ENCODE data around the gene MYO18B. TPM values are rescaled to one million over a fixed set of nuclear protein-coding genes. Genes with fewer than 3 reads are reported as not detected.

MYO18B gene
- total and polyA plus RNA-seq, 2 donors (not counting 1 experiment from before 2014, with no cell fraction given): 0.15 TPM; not detected in 1

- Histone ChIP-seq H3K4me3 (ENCODE audit: control extremely low read depth in 1 of 5, extremely low read depth in 1 of 5, insufficient read depth in 1 of 5, low read depth in 2 of 5, low read length in 4 of 5) (no peak overlapping the region), H3K27me3 (replicated peaks in 1 of 4; ENCODE audit: control extremely low read depth in 1 of 4, control insufficient read depth in 3 of 4, insufficient read depth in 4 of 4, low read length in 3 of 4) (no peaks in the 10 kb centered on the region), H3K27ac (ENCODE audit: low read length in 2 of 2) (no peak overlapping the region), H3K79me2 (ENCODE audit: control insufficient read depth, insufficient read depth, low read length) (no peaks in the 10 kb centered on the region), H3K4me1 (ENCODE audit: control insufficient read depth in 2 of 2, insufficient read depth in 2 of 2, low read length in 2 of 2) (no peaks in the 10 kb centered on the region), H4K20me1 (ENCODE audit: control insufficient read depth, insufficient read depth, low read length, poor library complexity, severe bottlenecking) (no peaks in the 10 kb centered on the region), H3K36me3 (replicated peaks in 1 of 2; ENCODE audit: control extremely low read depth in 1 of 2, control insufficient read depth in 1 of 2, extremely low read depth in 1 of 2, insufficient read depth in 2 of 2, low read length in 1 of 2) (no peaks in the 10 kb centered on the region), H3K9ac (ENCODE audit: low read length) (no peak overlapping the region), H3K4me2 (replicated peaks; ENCODE audit: low read depth, low read length, poor library complexity, severe bottlenecking) (no peak overlapping the region), H2AFZ (ENCODE audit: insufficient read depth, low read depth, low read length, poor library complexity, severe bottlenecking) (no peak overlapping the region), H3K9me3 (ENCODE audit: control extremely low read depth in 1 of 3, control insufficient read depth in 2 of 3, insufficient read depth in 1 of 3, low read length in 2 of 3) (peaks cover 0 to 18% (median 15%) of the 10 kb centered on the region in 3 donors)
- intact Hi-C loops (cut with micrococcal nuclease): no loop called here
- no peak overlapping the region for H3K27ac Mint-ChIP-seq
- 74% methylated on average over 3 of the region's 6 CpGs for WGBS (ENCODE audit: insufficient coverage)
- peaks cover 2% of the 10 kb centered on the region for H3K9me3 Mint-ChIP-seq (ENCODE audit: insufficient read depth)
- DNase-seq (no peak), ATAC-seq (ENCODE audit: low read depth) (no peak)
- ChIA-PET CTCF (no interaction called here), POLR2A (no interaction called here)
- no peaks in the 10 kb centered on the region for H3K4me1 Mint-ChIP-seq
- no peaks in the 10 kb centered on the region for H3K27me3 Mint-ChIP-seq
- TF ChIP-seq EZH2 (IDR thresholded peaks at IDR 0.05; ENCODE audit: borderline replicate concordance, insufficient read depth, low read depth, low read length, poor library complexity, severe bottlenecking) (no peak), CTCF (IDR thresholded peaks at IDR 0.05) (no peak)
- H3K4me3 Mint-ChIP-seq: no peak overlapping the region
Measured at GRCh38 chr22:26031641-26032040, 289.7 kb downstream of the MYO18B start.

DNA sequence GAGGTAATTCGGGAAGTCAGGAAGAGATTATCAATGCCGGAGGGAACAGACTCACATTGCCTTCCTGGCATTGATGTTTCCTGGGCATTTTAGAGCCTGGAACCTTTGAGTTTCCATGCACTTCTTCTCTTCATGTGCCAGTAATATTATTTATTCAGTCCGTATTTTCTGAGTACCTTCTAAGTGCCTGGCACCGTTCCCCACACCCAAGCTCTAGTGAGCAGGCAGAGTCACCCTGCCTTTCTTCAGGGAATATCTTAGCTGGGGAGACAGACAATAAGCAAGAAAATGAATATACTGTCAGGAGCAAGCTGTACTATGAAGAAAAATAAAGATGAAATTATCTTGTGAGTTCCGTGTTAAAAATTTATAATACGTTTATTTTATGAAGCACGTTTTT lies 291.1 kb downstream of the MYO18B start:
- POLR2A ChIA-PET: no interaction called here
- Mint-ChIP-seq H3K4me3 (no peak overlapping the region), H3K9me3 (ENCODE audit: insufficient read depth) (peaks cover 3% of the 10 kb centered on the region), H3K27ac (no peak overlapping the region), H3K27me3 (no peaks in the 10 kb centered on the region), H3K4me1 (no peaks in the 10 kb centered on the region)
- 78% methylated on average over 2 of the region's 7 CpGs for WGBS (ENCODE audit: insufficient coverage)
- H3K79me2 ChIP-seq (ENCODE audit: control insufficient read depth, insufficient read depth, low read length): no peaks in the 10 kb centered on the region
- no peak for TF ChIP-seq EZH2 (IDR thresholded peaks at IDR 0.05; ENCODE audit: borderline replicate concordance, insufficient read depth, low read depth, low read length, poor library complexity, severe bottlenecking)
- TF ChIP-seq CTCF (IDR thresholded peaks at IDR 0.05): no peak
- H2AFZ ChIP-seq (ENCODE audit: insufficient read depth, low read depth, low read length, poor library complexity, severe bottlenecking): no peak overlapping the region
- no peak overlapping the region for H3K4me3 ChIP-seq (ENCODE audit: control extremely low read depth in 1 of 5, extremely low read depth in 1 of 5, insufficient read depth in 1 of 5, low read depth in 2 of 5, low read length in 4 of 5)
- no peak overlapping the region for H3K27ac ChIP-seq (ENCODE audit: low read length in 2 of 2)
- no peaks in the 10 kb centered on the region for H3K36me3 ChIP-seq (replicated peaks in 1 of 2; ENCODE audit: control extremely low read depth in 1 of 2, control insufficient read depth in 1 of 2, extremely low read depth in 1 of 2, insufficient read depth in 2 of 2, low read length in 1 of 2)
- H3K9me3 ChIP-seq (ENCODE audit: control extremely low read depth in 1 of 3, control insufficient read depth in 2 of 3, insufficient read depth in 1 of 3, low read length in 2 of 3): peaks cover 0 to 22% (median 17%) of the 10 kb centered on the region in 3 donors
- ATAC-seq (ENCODE audit: low read depth): no peak
- no peaks in the 10 kb centered on the region for H3K27me3 ChIP-seq (replicated peaks in 1 of 4; ENCODE audit: control extremely low read depth in 1 of 4, control insufficient read depth in 3 of 4, insufficient read depth in 4 of 4, low read length in 3 of 4)
- CTCF ChIA-PET: no interaction called here
- no peak overlapping the region for H3K4me2 ChIP-seq (replicated peaks; ENCODE audit: low read depth, low read length, poor library complexity, severe bottlenecking)
- no peak overlapping the region for H3K9ac ChIP-seq (ENCODE audit: low read length)
- no peaks in the 10 kb centered on the region for H4K20me1 ChIP-seq (ENCODE audit: control insufficient read depth, insufficient read depth, low read length, poor library complexity, severe bottlenecking)
- intact Hi-C loops (cut with micrococcal nuclease): no loop called here
- no peak for DNase-seq
- no peaks in the 10 kb centered on the region for H3K4me1 ChIP-seq (ENCODE audit: control insufficient read depth in 2 of 2, insufficient read depth in 2 of 2, low read length in 2 of 2)
